Calu3 (cell line): Measurements from ENCODE around the gene UTP15. TPM values are rescaled to one million over a fixed set of nuclear protein-coding genes. Genes with fewer than 3 reads are reported as not detected.
A peak's percentile ranks its signal among the peaks of the same experiment; 100 is the strongest.

Experiments
- BruUV-seq: library from RNA; stranded (reverse); fragments of 400-500 nt; replicated peaks from 2 replicates; lab custom pipeline; 2021; lab: Mats Ljungman, UMichigan
- CTCF ChIA-PET: fragments of 300-600 bp; sonication (Branson Sonifier 250); formaldehyde crosslinking; loops from one replicate; lab custom pipeline; 2022; ENCODE audit warnings: antibody characterized with exemption; lab: Charles Lee
- DNase-seq: peaks from one replicate; pipeline ENCODE4 v3.0.0; 2022
- H3K27ac Mint-ChIP-seq: one replicate; pipeline ENCODE4 v1.8.0; 2022; ENCODE audit warnings: mixed read lengths; ENCODE audit not compliant: unreplicated experiment
- H3K27me3 Mint-ChIP-seq: one replicate; pipeline ENCODE4 v1.8.0; 2022; ENCODE audit warnings: mixed read lengths; ENCODE audit not compliant: unreplicated experiment
- H3K36me3 Mint-ChIP-seq: one replicate; pipeline ENCODE4 v1.8.0; 2022; ENCODE audit warnings: mild to moderate bottlenecking, moderate library complexity, mixed read lengths; ENCODE audit not compliant: insufficient read depth, unreplicated experiment
- H3K4me1 Mint-ChIP-seq: one replicate; pipeline ENCODE4 v1.8.0; 2022; ENCODE audit warnings: mild to moderate bottlenecking, low read depth, mixed read lengths; ENCODE audit not compliant: unreplicated experiment
- H3K4me3 Mint-ChIP-seq: one replicate; pipeline ENCODE4 v1.8.0; 2022; ENCODE audit warnings: mild to moderate bottlenecking, low read depth, moderate library complexity, mixed read lengths; ENCODE audit not compliant: unreplicated experiment
- H3K9me3 Mint-ChIP-seq: one replicate; pipeline ENCODE4 v1.8.0; 2022; ENCODE audit warnings: low read depth, mixed read lengths; ENCODE audit not compliant: unreplicated experiment
- CTCF ChIP-seq: fragments of 200-600 bp; IDR thresholded peaks from one replicate; pipeline ENCODE4 v1.8.0; 2022; ENCODE audit warnings: antibody characterized with exemption; ENCODE audit not compliant: unreplicated experiment
- intact Hi-C: fragments of 100-400 bp; cut with micrococcal nuclease; formaldehyde crosslinking; loops from one replicate; pipeline ENCODE4 v1.10.0; 2022; ENCODE audit not compliant: unreplicated experiment
- total RNA-seq: library from RNA; stranded (reverse); gene quantifications from 2 replicates; pipeline ENCODE4 v1.2.3, GENCODE V29; 2022

The UTP15 gene
- total RNA-seq, 1 experiment from 2014 or later, result 44.4 TPM

- no peaks in the 10 kb centered on the region for H3K36me3 Mint-ChIP-seq
- H3K4me3 Mint-ChIP-seq, result no peak overlapping the region
- no peak for DNase-seq
- no TSS peak for BruUV-seq
- H3K27ac Mint-ChIP-seq, result peak overlapping the region; percentile 55
- no peaks in the 10 kb centered on the region for H3K27me3 Mint-ChIP-seq
- CTCF ChIA-PET, result interaction anchor here (0.7 to 1.5 kb wide), 5 partner anchors 15 to 123 kb away, joined by 3 to 6 read pairs (median 3); no protein-coding TSS in a partner anchor
- intact Hi-C loops, result no loop called here
- TF ChIP-seq CTCF, result no peak
- peaks cover 2% of the 10 kb centered on the region for H3K9me3 Mint-ChIP-seq
- H3K4me1 Mint-ChIP-seq, result peaks cover 45% of the 10 kb centered on the region
These were observed 40.7 kb downstream of the UTP15 start for GRCh38 chr5:73606206-73606753.

GRCh38 chr5:73607228-73607627 is 41.7 kb downstream of the UTP15 start:
- CTCF ChIA-PET, result interaction anchor here (0.6 to 0.9 kb wide), 3 partner anchors 17 to 641 kb away, joined by 3 to 8 read pairs (median 4); no protein-coding TSS in a partner anchor
- H3K9me3 Mint-ChIP-seq, result no peaks in the 10 kb centered on the region
- intact Hi-C loops, result no loop called here
- no peak for DNase-seq
- BruUV-seq, result no TSS peak
- no peaks in the 10 kb centered on the region for H3K36me3 Mint-ChIP-seq
- H3K4me3 Mint-ChIP-seq, result no peak overlapping the region
- no peak for TF ChIP-seq CTCF
- no peaks in the 10 kb centered on the region for H3K27me3 Mint-ChIP-seq
- H3K4me1 Mint-ChIP-seq, result peaks cover 48% of the 10 kb centered on the region
- peak overlapping the region; percentile 5 for H3K27ac Mint-ChIP-seq

GRCh38 chr5:73612799-73613198 is 47.3 kb downstream of the UTP15 start:
- no peaks in the 10 kb centered on the region for H3K27me3 Mint-ChIP-seq
- no peak for DNase-seq
- no peaks in the 10 kb centered on the region for H3K36me3 Mint-ChIP-seq
- intact Hi-C loops, result no loop called here
- TF ChIP-seq CTCF, result no peak
- CTCF ChIA-PET, result no interaction called here
- no peaks in the 10 kb centered on the region for H3K9me3 Mint-ChIP-seq
- no peak overlapping the region for H3K27ac Mint-ChIP-seq
- H3K4me1 Mint-ChIP-seq, result peaks cover 39% of the 10 kb centered on the region
- H3K4me3 Mint-ChIP-seq, result no peak overlapping the region
- no TSS peak for BruUV-seq

- Mint-ChIP-seq H3K27ac (no peak overlapping the region), H3K9me3 (no peaks in the 10 kb centered on the region), H3K27me3 (no peaks in the 10 kb centered on the region)
These were observed 49.5 kb downstream of the UTP15 start for GRCh38 chr5:73615085-73615484.

More at GRCh38 chr5:73615085-73615484, 49.5 kb downstream of the UTP15 start:
- CTCF ChIA-PET, result interaction anchor here (0.6 kb wide), 2 partner anchors 1016 to 1178 kb away, joined by 3 to 5 read pairs; no protein-coding TSS in a partner anchor
- H3K4me3 Mint-ChIP-seq, result no peak overlapping the region
- BruUV-seq, result no TSS peak
- intact Hi-C loops, result no loop called here
- TF ChIP-seq CTCF, result no peak
- DNase-seq, result no peak
- peaks cover 44% of the 10 kb centered on the region for H3K4me1 Mint-ChIP-seq
- no peaks in the 10 kb centered on the region for H3K36me3 Mint-ChIP-seq
